GOT3 (cell line): ENCODE data around the gene EXOC3.
"Not testable (repeated sequence)": the region's sequence is repeated elsewhere in the genome, so short reads cannot be mapped to it uniquely, and the experiment has no call there.

ENCODE experiments used
- DNase-seq: peaks from one replicate; lab custom pipeline; 2025; ENCODE audit warnings: mixed read lengths; lab: John Stamatoyannopoulos, UW

EXOC3 gene

DNA sequence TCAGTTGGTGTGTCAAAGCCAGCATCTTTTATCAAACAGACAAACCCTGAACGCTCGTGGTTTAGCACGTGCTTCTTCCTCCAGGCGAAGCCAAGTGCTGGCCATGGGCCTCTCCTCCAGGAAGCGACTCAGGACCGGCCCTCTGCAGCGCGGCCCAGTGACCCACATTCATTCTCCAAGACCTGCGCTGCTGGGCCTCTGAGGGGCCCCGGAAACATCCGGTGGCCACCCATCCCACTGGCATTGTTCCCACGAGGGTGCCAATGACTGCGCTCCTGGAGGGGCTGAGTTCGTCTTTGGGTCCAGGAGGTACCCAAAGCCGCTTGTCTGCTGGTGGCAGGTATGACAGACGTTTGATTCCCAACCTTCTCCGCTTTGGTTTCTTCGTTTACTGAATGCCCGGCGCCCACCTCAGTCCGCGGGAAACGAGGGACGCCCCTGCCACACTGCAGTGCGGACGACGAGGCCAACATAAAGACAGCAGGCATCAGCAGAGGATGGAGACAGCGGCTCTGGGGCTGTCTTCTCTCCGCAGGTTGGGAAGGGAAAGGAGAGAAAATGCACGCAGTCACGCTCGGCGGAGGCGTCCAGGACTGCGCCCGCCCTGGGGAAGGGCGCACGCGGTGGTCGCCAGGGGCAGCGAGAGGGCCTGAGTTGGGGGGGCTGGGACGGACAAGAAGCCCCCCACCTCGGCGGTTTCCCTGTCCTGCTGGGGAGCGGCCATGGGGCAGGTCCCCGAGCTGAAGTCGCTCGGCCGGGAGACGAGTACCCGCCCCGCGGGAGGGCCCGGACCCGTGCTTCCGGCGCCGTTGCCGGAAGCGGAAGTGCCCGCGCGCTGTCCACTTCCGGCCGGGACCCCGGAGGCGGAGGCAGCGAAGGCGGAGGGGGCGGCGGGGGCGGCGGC, at the start of gene EXOC3:
TSS of gene EXOC3 (plus strand) at position 842 of the 904 bp plus-strand sequence. CDS start 3,030 bp downstream, outside the sequence.
- DNase-seq: peak; percentile 27

DNA sequence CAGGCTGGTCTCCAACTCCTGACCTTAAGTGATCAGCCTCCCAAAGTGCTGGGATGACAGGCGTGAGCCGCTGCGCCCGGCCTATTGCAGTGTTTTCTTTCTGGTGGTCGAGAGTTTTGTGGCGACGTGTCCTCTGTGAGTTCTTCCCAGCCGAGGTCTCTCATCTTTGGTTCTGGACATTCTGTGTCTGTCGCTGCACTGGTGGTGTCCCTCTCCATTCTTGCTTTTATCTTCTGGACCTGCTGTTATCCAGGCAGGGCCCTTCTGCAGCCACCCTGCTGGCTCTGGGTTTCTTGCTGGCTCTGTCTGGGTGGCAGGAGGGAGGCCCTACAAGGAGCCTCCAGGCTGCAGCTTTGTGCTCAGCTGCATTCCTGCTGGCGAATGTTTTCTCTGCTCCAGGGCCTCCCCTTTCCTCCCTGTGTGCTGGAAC, 49.1 kb upstream of the EXOC3 start:
- DNase-seq: no peak

DNA sequence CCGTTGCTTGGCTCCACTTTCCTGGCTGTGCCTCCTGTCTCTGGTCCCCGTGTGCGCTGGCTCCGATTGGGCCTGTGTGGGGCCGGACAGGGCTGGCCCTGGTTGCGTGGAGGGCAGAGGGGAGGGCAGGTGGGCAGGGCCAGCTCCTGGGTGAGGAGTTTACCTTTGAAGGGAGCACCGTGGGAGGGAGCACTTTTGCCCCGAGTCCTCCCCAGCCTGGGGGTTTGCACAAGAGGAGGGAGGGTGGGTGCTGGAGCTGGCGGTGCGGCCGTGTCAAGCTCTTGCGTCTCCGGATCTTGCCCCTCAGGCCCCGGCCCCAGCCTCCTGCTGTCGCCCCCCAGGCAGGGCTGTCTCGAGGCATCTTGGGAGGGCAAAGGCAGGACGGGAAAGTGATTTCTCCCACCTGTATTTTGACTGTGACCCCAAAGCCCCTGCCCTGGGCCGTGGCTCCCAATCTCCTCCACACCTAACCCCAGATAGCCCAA, 48.3 kb upstream of the EXOC3 start:
- DNase-seq: no peak

DNA sequence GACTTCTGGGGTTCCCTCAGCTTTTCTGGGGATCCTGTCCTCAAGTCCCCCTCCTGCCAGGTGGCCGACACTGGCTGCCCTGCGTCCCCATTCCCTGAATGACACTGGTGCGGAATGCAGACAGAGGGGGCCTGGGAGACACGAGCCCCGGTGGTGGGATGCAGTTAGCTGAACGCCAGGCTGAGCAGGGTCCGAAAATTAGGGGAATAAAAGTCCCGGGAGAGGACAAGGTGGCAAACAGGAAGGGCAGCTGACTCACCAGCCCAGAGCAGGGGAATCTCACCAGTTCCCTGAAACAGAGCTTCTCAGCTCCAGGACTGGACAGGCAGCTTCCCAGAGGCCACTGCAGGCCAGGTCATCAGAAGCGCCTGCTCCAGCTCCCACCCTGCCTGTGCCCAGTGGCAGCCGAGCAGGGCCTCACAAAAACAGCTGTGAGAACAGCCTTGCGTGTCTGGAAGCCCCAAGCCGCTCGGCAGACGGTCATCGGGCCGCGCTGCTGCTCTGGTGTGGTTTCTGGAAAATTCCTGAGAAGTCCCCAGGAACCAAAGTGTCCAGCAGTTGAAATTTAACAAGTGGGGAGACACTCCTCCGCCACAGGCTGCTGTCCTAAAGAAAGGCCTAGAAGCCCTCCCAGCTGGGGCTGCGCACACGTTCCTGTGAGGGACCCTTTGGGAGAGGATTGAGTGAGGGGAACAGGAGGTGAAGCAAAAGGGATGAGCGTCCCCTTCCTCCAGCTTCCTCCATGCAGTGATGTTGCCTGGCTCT, 47.6 kb upstream of the EXOC3 start:
- no peak for DNase-seq

DNA sequence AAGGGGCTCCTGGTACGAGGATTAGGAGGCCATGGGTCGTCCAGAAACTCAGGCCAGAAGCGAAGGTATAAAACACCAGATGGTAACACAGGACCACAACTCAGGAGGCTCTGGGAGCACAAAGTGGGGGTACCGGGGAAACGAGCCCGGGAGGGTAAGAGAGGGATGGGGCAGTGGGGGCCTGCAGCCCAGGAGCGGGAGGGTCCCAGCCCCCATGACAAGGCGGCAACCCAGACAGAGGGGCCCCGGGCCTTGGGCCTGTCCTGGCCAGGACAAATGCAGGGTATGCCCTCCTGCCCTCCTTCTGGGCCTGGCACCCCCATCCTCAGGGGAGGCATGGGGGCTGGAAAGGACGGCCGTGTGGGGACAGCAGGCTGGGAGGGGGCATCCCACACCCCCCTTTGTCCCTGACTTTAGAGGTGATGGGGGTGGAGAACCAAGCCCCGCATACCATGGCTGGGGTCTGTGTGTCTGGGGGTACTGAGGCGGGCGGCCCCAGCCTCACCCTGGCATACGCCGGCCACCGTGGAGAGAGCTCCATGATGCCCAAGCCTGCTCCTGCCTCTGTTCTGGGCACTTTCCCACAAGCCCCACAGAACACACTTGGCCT, 47.0 kb upstream of the EXOC3 start:
- DNase-seq: no peak

DNA sequence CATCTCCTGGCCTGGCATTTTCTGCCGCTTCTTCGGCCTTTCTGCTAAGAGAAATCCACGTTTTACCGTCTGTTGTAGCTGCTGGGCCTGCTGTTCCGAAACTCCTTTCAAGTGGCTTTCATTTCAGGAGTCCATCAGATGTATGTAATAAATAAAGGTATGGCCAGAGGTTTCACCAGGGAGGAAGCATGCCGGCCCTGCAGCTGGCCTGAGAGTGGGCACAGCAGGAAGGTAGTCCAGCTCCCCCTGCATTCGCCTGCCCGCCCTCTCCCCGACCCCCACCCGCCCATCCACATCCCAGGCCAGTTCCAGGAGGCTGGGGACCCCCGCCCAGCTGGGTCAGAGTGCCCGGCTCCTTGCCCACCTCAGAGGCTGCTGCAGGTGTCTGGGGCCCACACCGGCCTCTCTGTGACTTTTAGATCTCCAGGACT, 46.4 kb upstream of the EXOC3 start:
- no peak for DNase-seq

DNA sequence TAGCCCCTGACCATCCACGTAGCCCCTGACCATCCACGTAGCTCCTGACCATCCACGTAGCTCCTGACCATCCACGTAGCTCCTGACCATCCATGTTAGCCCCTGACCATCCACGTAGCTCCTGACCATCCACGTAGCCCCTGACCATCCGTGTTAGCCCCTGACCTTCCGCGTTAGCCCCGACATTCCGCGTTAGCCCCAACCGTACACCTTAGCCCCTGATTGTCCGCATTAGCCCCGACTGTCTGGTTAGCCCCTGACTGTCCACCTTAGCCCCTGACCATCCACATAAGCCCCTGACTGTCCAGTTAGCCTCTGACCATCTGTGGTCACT, 44.9 kb upstream of the EXOC3 start:
- DNase-seq: not testable (repeated sequence)

DNA sequence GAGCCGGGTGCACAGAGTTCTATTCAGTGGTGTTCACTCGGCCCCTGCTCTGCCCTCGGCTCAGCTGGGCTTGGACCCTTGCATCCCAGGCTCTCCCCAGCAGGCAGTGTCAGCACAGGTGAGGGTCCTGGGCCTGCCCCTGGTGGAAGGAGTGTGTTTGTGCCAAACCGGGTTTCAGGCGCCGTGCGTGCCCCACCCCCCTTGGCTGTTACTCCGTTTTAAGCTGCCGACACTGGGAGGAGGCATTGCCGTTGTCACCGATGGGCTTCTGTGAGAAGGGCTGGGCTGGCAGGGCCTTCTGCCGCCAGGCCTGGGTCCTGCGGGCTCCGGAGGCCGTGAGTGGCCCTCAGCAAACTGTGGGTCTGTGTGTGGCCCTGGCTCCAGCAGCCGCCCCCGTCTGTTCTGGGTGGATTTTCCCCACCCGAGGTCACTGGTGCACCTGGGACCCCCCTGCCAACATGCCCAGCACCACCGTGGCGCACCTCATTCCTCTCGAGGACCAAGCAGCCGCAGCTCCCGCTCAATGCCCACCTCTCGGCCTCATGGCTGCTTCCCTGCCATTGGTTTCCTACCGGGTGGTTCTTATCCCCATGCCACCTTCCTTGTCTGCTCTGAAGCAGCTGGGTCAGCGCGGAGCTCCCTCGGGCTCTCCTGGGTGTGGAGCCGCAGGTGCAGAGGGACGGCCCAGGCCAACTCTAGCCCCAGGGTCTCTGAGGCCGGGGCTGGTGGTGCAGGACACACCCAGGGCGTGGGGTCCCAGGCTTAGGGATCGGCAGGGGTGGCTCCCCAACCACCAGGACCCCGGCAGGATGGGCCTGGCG, 44.3 kb upstream of the EXOC3 start:
- no peak for DNase-seq

DNA sequence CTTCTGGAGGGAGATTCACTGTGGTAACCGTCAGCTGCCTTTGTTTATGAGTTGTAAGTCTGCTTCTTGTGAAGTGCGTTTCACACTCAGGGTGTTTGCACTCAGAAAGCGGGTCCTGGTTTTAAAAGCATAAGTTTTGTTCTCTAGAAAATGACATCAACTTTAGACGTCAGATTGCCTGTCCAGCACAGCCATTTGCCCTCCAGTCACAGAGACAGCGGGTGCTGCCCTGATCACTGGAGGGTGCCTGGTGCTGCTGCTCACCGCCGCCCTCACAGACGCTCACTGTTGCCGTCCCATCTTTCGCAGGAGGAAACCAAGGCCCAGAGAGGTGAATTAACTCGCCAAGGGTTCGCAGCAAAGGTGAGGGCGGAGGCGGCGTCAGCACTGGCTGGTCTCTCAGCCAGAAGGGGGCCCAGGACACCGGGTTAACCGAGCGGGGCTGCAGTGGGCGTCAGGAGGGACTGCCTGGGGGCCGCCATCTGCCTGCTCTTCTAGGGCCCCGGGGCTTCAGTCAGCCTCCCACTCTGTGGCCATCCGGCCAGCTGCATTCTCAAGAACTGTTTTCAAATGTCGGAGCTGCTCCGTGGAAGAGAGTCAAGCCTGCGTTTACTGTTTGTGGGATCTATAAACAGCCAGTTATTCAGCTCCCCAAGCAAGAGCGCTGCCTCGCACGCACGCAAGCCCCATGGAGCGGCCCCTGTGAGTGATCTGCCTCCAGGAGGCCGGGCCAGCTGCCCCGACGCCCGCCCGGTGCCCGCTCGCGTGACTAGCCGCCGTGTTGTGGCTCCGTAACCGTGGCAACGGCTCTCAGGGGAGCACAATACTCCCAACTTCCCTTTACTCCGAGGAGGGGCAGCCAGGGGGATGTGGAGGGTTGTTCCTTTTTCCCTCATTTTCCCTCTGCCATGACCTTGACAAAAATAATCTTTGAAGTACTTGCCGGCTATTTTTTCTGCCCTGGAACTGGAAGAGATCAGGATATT, 43.4 kb upstream of the EXOC3 start:
- peak; percentile 95 for DNase-seq

DNA sequence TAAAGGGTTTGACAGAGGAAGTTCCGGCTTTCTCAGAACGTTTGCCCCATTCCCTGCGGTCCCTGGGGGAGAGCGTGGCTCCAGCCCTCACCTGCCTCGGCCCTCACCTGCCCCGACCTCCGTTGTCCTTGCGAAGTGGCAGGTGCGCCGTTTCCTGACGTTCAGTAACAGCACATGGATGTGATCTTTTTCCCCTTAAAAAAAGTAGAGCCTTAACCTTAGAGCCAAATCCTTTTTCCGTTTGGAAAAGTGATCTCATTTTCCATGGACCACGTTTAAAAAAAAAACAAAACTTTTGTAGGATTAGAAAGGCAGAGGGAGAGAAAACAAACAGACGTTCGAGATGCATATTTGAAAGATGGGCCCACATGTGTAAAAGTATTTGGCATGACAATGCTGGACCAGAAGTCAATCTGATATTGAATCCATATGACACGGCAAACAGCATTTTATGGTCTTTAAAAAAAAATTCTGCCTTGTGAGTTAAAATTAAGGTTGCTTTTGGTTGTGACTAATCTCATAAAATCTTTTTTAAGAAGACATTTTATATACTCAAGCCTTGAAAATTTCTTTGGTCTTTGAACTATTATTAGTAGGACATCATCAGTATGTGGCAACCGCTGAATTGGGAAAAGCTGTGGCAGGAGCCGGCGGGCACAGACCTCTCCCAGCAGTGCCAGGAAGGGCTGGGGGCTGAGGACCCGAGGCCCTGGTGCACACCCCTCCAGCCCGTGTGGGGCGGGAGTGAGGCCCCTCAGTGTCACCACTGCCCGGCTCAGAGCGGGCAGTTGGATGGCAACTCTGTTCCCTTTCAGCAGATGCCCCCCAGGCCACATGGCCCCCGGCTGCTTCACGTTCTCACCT, 42.5 kb upstream of the EXOC3 start:
- no peak for DNase-seq

DNA sequence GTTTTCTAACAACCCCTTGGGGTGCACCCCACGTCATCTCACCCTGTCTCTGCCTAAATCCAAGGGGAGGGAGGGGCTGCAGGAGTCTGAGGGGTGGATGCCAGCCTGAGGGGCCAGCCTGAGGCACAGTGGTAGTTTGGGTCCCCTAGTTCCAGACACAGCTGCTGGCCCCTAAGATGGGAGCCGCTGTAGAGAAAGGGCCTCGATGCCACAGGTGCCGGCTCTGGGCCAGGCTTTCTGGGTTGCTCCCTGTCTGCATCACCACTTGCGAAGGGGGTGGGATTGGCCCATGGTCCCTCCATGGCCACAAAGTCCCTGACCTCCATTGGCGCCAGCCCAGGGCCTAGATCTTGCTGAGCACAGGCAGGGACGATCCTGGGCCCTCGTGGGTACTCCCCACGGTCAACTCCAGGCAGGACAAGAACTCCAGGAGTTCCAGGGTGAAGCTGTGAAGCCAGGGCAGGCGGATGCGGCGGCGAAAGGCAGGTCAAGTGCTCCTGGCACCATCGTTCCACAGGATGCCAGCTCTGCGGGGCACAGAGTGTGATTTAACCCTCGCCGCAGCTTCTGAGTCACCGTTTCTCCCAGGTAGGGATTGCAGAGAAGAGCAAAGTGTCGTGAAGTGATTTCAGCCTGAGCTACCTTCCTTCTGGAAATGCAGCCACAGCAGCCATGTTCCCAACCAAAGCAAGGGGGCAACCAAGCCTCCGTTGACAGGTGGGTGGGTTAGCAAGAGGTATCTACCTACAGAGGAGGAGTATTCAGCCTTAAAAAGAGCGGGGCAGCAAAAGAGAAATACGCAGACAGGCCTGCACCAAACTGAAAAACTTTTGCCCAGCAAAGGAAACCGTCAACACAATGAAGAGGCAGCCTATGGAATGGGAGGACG, 41.6 kb upstream of the EXOC3 start:
- DNase-seq: no peak

DNA sequence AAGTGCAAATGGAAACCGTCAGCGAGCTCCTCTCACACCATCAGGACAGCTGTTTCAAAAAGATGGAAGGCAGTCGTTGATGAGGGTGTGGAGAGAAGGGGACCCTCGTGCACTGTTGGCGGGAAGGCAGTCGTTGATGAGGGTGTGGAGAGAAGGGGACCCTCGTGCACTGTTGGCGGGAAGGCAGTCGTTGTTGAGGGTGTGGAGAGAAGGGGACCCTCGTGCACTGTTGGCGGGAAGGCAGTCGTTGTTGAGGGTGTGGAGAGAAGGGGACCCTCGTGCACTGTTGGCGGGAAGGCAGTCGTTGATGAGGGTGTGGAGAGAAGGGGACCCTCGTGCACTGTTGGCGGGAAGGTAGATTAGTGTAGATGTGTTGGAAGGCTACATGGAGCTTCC, 40.8 kb upstream of the EXOC3 start:
- not testable (repeated sequence) for DNase-seq

DNA sequence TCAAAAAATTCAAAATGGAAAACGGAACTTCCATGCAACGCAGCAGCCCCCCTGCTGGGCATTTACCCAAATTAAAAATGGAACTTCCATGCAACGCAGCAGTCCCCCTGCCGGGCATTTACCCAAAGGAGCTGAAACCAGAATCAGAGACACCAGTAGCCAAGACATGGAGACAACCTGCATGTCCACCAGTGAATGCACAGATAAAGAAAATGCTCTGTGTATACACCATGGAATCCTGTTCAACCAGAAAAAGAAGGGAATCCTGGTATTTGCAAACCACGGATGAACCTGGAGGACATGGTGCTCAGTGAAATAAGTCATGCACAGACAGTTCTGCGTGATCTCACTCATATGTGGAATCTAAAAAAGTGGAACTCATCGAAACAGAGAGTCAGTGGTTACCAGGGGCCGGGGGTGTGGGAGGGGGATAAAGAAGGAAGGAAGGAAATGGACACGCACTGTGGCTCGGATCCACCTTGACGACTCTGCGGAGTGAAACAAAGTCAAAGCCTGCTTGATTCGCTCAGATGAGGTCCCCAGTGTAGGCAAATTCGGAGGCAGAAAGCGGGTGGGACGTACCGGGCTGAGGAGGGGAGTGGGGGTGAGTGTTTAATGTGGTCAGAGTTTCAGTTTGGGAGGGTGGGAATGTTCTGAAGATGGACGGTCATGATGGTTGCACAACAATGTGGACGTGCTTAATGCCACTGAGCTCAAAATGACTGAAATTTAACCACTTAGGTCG, 40.2 kb upstream of the EXOC3 start:
- DNase-seq: no peak

DNA sequence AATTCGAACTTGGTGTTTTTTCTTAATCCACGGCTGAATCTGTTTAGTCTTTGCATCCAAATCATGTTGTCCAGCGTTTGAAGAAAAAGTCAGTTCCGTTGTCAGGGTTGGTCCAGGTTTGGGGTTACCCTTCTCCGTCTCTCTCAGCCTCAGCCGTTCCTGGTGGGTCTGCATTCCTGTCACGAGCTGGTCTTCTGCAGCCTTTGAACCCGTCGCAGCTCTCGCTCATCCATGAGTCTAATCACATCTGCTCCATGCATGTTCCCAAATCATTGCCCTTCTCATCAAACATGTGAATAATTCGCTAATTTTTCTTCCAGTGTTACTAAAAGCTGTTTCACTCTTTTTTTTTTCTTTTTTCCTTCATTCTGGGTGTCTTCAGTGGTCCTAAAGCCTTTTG, 39.0 kb upstream of the EXOC3 start:
- DNase-seq: no peak

DNA sequence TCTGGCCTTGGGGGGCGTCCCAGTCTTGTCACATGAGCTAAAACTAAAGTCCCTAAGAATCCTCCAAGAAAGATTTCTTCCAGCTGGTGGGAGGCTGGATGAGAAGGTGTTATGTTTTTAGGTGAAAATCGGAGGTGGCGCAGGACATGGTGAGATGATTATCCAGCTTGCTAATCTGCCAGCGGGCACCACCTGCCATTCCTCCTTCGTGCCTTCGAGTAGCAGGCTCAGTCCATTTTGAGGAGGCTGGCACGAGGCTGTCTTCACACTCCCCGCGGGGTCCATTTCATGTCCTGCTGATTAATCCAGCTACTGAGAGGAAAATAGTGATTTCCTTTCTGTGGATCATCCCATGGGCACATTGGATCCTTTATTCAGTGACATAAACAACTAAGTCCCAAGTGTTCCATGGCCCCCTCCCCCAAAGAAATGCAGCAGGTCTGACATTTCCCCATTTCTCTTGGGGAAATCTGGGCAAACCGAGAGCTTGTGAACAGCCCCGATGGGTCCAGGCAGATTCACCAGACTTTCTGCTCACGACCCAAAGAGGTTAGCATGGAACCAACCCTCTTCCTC, 38.2 kb upstream of the EXOC3 start:
- DNase-seq: no peak

DNA sequence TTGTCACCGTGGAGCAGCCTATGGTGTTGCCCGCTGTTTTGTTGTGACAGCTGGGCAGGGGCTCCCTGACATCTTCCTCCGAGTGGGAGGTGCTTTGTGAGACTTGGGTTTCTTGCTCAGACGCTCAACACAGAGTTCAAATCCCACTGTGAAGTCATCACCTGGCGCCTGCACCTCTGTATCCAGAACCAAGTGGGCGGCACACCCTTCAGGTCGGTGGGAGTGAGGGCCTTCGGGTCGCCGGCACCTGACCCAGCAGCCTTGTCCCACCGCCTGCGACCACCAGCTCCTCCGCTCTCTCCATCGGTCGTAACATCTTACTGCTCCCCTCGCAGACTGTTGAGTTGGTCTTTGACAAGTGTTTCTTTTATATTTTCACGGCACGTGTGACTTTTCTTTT, 37.6 kb upstream of the EXOC3 start:
- DNase-seq: no peak

DNA sequence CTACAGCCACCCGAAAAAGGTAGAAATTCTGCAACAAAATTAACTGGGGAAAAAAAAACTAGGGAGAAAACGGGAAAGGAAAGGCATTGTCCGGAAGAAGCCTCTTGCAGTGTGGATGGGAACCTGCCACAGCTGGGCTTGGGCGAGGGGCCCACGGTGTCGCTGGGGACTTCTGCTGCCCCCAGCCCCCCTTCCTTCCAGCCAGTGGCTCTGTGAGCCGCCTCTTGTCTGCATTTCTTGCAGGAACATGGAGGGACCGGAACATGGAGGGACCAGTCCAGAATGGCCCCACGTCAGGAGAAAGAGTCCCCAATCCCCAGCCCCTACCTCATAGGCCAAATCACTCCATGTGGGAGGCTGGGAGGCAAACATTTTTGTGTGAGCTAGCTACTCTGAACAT, 36.9 kb upstream of the EXOC3 start:
- no peak for DNase-seq
